PFSK-1 (cell line): ENCODE measurements around the gene ING4.

Experiments
- FOXP2 ChIP-seq: optimal IDR thresholded peaks from 2 replicates; pipeline ENCODE3; 2011; ENCODE audit warnings: borderline replicate concordance, control low read depth, inconsistent platforms; ENCODE audit not compliant: insufficient read depth; ENCODE audit errors: extremely low read length, extremely low read depth
- POLR2AphosphoS5 ChIP-seq: IDR thresholded peaks from 2 replicates; pipeline ENCODE4 v1.6.1; 2012; ENCODE audit warnings: low read depth, mild to moderate bottlenecking, control low read depth, low read length, moderate library complexity
- SIN3A ChIP-seq: IDR thresholded peaks from 2 replicates; pipeline ENCODE4 v1.6.1; 2012; ENCODE audit warnings: mild to moderate bottlenecking, low read length, moderate library complexity, borderline replicate concordance; ENCODE audit not compliant: insufficient read depth
- TAF1 ChIP-seq: IDR thresholded peaks from 2 replicates; pipeline ENCODE4 v1.6.1; 2012; ENCODE audit warnings: low read length, control low read depth, borderline replicate concordance; ENCODE audit not compliant: insufficient read depth
- TF ChIP-seq, protein P1 (sequence below), 2 experiments: IDR thresholded peaks; 2 replicates each; pipeline versions ENCODE4 v1.6.1 to v1.8.0; 2011 to 2012; ENCODE audit warnings: low read depth in 2 of 2, low read length in 2 of 2, control low read depth in 1 of 2, inconsistent platforms in 1 of 2, mild to moderate bottlenecking in 1 of 2, moderate library complexity in 1 of 2; ENCODE audit not compliant: insufficient read depth in 1 of 2

ING4 gene

DNA sequence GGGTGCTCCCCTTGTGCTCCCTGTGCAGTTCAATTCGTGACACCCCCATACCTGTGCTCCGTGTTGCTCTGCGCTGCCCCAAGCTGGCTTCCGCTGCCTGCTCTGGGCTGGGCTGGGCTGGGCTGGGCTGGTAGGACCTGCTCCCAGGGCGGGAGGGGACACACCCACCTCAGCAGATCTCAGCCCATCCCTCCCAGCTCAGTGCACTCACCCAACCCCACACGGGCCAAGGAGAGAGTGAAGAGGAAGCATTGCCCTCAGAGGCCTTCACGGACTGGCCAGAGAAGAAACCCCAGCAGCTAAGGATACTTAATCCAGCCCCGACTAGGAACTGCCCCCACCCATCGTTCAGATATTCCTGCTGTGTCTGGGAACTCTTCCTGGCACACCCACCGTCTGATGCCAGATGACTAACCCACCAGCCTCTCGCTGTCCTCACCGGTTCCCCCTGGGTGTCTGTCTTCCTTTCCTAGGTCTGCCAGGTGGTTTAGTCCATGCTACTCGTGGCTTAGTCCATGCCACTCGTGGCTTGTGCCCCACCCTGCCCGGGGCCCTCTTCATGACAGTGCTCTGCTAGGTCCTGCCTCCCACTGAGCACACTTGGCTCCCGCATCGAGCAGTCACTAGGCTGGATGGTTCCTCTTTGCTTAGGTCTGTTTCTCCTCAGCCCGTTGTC is 26.9 kb downstream of the ING4 start, which contains the start of gene LPAR5:
TSS of gene LPAR5 (minus strand) at position 104 of the 676 bp plus-strand sequence. CDS start 14,711 bp downstream, outside the sequence.
- TF ChIP-seq TAF1: no peak
- TF ChIP-seq FOXP2: no peak
- TF ChIP-seq, protein P1, sequence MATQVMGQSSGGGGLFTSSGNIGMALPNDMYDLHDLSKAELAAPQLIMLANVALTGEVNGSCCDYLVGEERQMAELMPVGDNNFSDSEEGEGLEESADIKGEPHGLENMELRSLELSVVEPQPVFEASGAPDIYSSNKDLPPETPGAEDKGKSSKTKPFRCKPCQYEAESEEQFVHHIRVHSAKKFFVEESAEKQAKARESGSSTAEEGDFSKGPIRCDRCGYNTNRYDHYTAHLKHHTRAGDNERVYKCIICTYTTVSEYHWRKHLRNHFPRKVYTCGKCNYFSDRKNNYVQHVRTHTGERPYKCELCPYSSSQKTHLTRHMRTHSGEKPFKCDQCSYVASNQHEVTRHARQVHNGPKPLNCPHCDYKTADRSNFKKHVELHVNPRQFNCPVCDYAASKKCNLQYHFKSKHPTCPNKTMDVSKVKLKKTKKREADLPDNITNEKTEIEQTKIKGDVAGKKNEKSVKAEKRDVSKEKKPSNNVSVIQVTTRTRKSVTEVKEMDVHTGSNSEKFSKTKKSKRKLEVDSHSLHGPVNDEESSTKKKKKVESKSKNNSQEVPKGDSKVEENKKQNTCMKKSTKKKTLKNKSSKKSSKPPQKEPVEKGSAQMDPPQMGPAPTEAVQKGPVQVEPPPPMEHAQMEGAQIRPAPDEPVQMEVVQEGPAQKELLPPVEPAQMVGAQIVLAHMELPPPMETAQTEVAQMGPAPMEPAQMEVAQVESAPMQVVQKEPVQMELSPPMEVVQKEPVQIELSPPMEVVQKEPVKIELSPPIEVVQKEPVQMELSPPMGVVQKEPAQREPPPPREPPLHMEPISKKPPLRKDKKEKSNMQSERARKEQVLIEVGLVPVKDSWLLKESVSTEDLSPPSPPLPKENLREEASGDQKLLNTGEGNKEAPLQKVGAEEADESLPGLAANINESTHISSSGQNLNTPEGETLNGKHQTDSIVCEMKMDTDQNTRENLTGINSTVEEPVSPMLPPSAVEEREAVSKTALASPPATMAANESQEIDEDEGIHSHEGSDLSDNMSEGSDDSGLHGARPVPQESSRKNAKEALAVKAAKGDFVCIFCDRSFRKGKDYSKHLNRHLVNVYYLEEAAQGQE (IDR thresholded peaks at IDR 0.05; ENCODE audit: insufficient read depth in 1 of 2, low read depth in 2 of 2, low read length in 2 of 2): no peak
- no peak for TF ChIP-seq SIN3A
- no peak for TF ChIP-seq POLR2AphosphoS5

DNA sequence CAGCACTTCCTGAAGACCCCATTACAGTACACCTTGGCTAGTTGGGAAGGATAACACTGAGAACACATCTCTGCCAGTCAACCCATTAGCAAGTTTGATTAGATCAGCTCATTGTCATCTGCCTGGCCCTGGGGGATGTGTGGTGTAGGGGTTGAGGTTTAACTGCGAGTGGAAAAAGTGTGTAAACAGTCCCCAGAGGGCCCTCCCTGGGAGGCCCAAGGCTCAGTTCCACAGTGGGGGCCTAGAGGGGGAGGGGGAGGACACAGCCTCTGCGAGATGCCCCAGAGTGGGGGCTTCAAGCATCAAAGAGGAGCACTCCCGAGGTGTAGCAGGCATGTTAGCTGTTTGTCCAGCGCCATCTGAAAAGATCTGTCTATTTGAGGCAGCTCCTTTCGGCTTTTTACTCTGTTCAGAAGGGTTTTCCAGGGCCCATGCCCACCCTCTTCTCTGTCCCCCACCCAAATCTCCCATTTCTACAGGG is 27.5 kb downstream of the ING4 start:
- no peak for TF ChIP-seq FOXP2

GRCh38 chr12:6632026-6632983 is 30.6 kb downstream of the ING4 start:
- no peak for TF ChIP-seq SIN3A
- TF ChIP-seq POLR2AphosphoS5: no peak
- TF ChIP-seq, protein P1 (IDR thresholded peaks at IDR 0.05; ENCODE audit: insufficient read depth in 1 of 2, low read depth in 2 of 2, low read length in 2 of 2): no peak
- TF ChIP-seq FOXP2: no peak
- no peak for TF ChIP-seq TAF1

GRCh38 chr12:6631549-6631961 is 31.4 kb downstream of the ING4 start:
- TF ChIP-seq FOXP2 (no peak), POLR2AphosphoS5 (no peak), SIN3A (no peak), TAF1 (no peak)
- TF ChIP-seq, protein P1 (IDR thresholded peaks at IDR 0.05; ENCODE audit: insufficient read depth in 1 of 2, low read depth in 2 of 2, low read length in 2 of 2): no peak

- no peak for TF ChIP-seq TAF1
- TF ChIP-seq FOXP2: no peak
- no peak for TF ChIP-seq POLR2AphosphoS5
- TF ChIP-seq, protein P1 (IDR thresholded peaks at IDR 0.05; ENCODE audit: insufficient read depth in 1 of 2, low read depth in 2 of 2, low read length in 2 of 2): no peak
- no peak for TF ChIP-seq SIN3A
Observed at GRCh38 chr12:6630736-6631135, 32.2 kb downstream of the ING4 start.
